ENCODE data around the gene USP24. TPM values are rescaled to one million over a fixed set of nuclear protein-coding genes. Genes with fewer than 3 reads are reported as not detected.

USP24 gene
- total RNA-seq, 1 donor from 2014 or later = 58.1 TPM

DNA sequence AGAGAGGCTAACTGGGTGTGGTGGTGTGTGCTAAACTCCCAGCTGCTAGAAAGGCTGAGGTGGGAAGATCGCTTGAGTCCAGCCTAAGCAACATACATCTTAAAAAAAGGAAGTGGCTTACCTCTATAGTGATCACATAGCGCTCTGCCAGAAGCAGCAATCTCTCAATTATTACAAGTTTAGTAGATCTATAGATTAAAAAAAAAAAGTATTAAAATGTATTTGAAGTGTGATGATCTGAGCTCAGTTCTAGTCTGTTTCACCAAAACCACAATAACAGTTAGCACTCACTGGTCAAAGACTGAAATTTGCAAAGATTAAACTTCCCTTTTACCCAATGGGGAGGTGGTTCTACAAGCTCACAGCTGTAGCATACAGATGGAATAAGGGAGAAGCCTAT is 76.3 kb downstream of the USP24 start:
- H3K4me3 Mint-ChIP-seq = no peak overlapping the region
- DNase-seq (ENCODE audit: low spot score in 2 of 2, unreplicated experiment in 2 of 2) = no peak
- H3K4me1 Mint-ChIP-seq = no peaks in the 10 kb centered on the region
- no peaks in the 10 kb centered on the region for H3K27me3 Mint-ChIP-seq (ENCODE audit: low read depth)
- no peak overlapping the region for H3K27ac Mint-ChIP-seq
- no peaks in the 10 kb centered on the region for H3K9me3 Mint-ChIP-seq
- TF ChIP-seq, protein P1, sequence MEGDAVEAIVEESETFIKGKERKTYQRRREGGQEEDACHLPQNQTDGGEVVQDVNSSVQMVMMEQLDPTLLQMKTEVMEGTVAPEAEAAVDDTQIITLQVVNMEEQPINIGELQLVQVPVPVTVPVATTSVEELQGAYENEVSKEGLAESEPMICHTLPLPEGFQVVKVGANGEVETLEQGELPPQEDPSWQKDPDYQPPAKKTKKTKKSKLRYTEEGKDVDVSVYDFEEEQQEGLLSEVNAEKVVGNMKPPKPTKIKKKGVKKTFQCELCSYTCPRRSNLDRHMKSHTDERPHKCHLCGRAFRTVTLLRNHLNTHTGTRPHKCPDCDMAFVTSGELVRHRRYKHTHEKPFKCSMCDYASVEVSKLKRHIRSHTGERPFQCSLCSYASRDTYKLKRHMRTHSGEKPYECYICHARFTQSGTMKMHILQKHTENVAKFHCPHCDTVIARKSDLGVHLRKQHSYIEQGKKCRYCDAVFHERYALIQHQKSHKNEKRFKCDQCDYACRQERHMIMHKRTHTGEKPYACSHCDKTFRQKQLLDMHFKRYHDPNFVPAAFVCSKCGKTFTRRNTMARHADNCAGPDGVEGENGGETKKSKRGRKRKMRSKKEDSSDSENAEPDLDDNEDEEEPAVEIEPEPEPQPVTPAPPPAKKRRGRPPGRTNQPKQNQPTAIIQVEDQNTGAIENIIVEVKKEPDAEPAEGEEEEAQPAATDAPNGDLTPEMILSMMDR (IDR thresholded peaks at IDR 0.05; ENCODE audit: unreplicated experiment) = no peak
- peaks cover 23% of the 10 kb centered on the region for H3K36me3 Mint-ChIP-seq

DNA sequence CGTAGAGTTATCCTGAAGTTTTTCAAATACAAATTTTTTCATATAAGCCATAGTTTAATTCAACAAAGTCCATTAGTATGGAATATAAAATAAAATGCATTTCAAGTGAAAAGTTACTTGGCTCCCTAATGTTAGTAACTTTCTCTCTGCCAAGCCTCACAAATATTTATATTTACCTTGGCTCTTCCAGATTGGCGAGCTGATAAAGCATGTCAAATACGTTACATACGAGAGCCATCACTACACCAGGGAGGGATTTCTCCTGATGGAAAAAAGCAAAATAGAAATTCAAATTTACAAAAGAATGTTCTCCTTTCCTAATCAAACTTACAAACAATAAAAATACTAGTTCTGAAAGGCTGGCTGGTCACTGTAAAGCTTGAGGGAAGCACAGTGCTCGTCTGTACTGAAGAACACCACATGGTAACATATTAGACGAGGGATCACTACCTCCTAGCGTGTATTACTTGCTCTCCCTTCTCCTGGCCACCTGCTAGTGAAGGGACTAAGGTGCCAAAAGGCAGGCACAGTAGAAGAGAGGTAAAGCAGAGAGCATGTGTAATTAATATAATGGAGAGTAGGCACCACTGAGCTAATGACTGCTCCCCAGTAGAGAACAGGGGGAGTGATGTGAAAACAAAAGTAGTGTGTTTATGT is 80.9 kb downstream of the USP24 start:
- TF ChIP-seq, protein P1 (IDR thresholded peaks at IDR 0.05; ENCODE audit: unreplicated experiment) = no peak
- Mint-ChIP-seq H3K36me3 (peaks cover 46% of the 10 kb centered on the region), H3K9me3 (no peaks in the 10 kb centered on the region), H3K27me3 (ENCODE audit: low read depth) (no peaks in the 10 kb centered on the region), H3K4me3 (no peak overlapping the region), H3K27ac (no peak overlapping the region), H3K4me1 (no peaks in the 10 kb centered on the region)
- DNase-seq (ENCODE audit: low spot score in 2 of 2, unreplicated experiment in 2 of 2) = no peak

DNA sequence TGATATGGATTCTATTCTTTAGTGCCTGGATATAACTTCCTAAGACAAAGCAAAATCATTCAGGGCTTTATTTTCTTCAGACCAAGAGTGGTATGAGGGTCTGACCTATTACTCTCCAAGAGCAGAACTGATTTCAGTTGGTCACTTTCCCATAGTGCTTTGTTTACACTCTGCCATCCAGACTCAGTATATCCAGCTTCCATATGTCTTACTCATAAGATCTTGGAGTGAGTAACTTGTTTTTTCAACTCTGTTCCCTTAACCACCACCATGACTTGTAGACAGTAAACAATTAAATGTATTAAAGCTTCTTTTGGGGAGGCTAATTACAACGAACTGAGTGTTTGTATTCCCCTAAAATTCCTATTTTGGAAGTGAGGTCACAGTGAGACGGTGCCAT is 83.4 kb downstream of the USP24 start:
- Mint-ChIP-seq H3K9me3 (peaks cover 11% of the 10 kb centered on the region), H3K27me3 (ENCODE audit: low read depth) (no peaks in the 10 kb centered on the region), H3K4me1 (no peaks in the 10 kb centered on the region), H3K36me3 (peaks cover 59% of the 10 kb centered on the region), H3K4me3 (no peak overlapping the region), H3K27ac (no peak overlapping the region)
- TF ChIP-seq, protein P1 (IDR thresholded peaks at IDR 0.05; ENCODE audit: unreplicated experiment) = no peak
- DNase-seq (ENCODE audit: low spot score in 2 of 2, unreplicated experiment in 2 of 2) = no peak

DNA sequence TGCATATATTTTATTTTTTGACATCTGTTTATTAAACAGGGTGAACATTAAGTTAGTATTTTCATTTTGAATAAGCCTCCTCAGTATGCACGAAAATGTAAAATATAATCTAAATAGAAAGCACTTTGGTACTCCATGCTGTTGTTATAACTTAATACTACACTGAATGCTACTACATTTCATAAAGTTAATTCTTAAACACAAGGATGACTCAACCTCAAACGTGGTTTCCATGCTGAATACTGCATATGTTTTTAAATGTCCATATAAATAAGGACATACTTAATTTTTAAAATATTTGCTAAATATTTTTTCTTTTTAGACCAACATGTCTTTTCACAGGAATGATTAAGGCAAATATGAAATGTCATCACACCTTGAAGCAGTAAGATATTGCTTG is 83.9 kb downstream of the USP24 start:
- H3K27ac Mint-ChIP-seq = no peak overlapping the region
- H3K4me3 Mint-ChIP-seq = no peak overlapping the region
- TF ChIP-seq, protein P1 (IDR thresholded peaks at IDR 0.05; ENCODE audit: unreplicated experiment) = no peak
- H3K36me3 Mint-ChIP-seq = peaks cover 65% of the 10 kb centered on the region
- no peak for DNase-seq (ENCODE audit: low spot score in 2 of 2, unreplicated experiment in 2 of 2)
- no peaks in the 10 kb centered on the region for H3K4me1 Mint-ChIP-seq
- H3K27me3 Mint-ChIP-seq (ENCODE audit: low read depth) = no peaks in the 10 kb centered on the region
- H3K9me3 Mint-ChIP-seq = peaks cover 11% of the 10 kb centered on the region

DNA sequence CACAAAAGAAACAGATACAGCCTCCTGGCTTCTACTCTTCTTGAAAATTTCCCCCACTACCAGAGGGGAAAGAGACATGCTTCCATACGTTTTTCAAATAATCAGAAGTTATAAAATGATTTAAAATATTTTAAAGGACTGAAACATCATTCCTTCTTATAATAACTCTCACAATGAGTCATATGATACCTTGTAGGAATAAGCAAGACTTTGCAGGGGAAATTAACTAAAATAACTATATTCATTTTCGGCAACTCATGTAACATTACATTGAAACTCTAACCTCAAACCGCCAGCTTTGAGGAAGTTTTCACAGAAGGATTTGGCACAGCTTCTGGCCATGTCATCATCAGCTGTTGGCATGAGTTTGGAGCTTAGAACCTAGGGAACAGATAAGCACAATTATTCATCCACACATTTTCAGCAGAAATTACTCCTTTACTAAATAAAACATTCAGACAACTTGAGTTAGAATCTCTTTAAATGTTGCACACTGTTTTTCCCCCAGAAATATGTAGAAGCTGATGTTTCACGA is 85.9 kb downstream of the USP24 start:
- H3K4me3 Mint-ChIP-seq = no peak overlapping the region
- TF ChIP-seq, protein P1 (IDR thresholded peaks at IDR 0.05; ENCODE audit: unreplicated experiment) = no peak
- peaks cover 69% of the 10 kb centered on the region for H3K36me3 Mint-ChIP-seq
- H3K27ac Mint-ChIP-seq = no peak overlapping the region
- no peaks in the 10 kb centered on the region for H3K4me1 Mint-ChIP-seq
- peaks cover 11% of the 10 kb centered on the region for H3K9me3 Mint-ChIP-seq
- no peaks in the 10 kb centered on the region for H3K27me3 Mint-ChIP-seq (ENCODE audit: low read depth)
- no peak for DNase-seq (ENCODE audit: low spot score in 2 of 2, unreplicated experiment in 2 of 2)

All from mesothelial cell of epicardium (in vitro differentiated cells).